OCI-LY3 (cell line): ENCODE data around the gene PRKCE.

Source experiments
- H2AFZ ChIP-seq: fragments of 200-600, 300-600 bp; shearing (Covaris generic); 2 replicates; pipeline ENCODE4 v1.6.0; 2014; ENCODE audit warnings: antibody characterized with exemption, low read depth, low read length
- H3K27ac ChIP-seq: fragments of 200-600, 300-600 bp; sonication (generic); 2 replicates; pipeline ENCODE4 v1.5.1; 2014; ENCODE audit warnings: mild to moderate bottlenecking, low read length, moderate library complexity, mixed read lengths
- H3K27me3 ChIP-seq: fragments of 200-600, 300-600 bp; sonication (generic); 2 replicates; pipeline ENCODE4 v1.6.1; 2014; ENCODE audit warnings: low read depth, low read length, mixed read lengths
- H3K36me3 ChIP-seq: fragments of 200-600, 300-600 bp; sonication (generic); replicated peaks from 2 replicates; pipeline ENCODE3; 2014; ENCODE audit warnings: low read depth, low read length, mixed read lengths
- H3K4me1 ChIP-seq: fragments of 300-600, 200-600 bp; sonication (generic); 2 replicates; pipeline ENCODE4 v1.6.1; 2014; ENCODE audit warnings: low read length, mixed read lengths
- H3K4me2 ChIP-seq: fragments of 200-600, 300-600 bp; sonication (generic); 2 replicates; pipeline ENCODE4 v1.6.1; 2014; ENCODE audit warnings: low read length, mixed read lengths
- H3K4me3 ChIP-seq: fragments of 300-600, 200-600 bp; sonication (generic); 2 replicates; pipeline ENCODE4 v1.5.1; 2014; ENCODE audit warnings: antibody characterized with exemption, mild to moderate bottlenecking, low read length, moderate library complexity
- H3K79me2 ChIP-seq: fragments of 300-600, 200-600 bp; shearing (Covaris generic); 2 replicates; pipeline ENCODE4 v1.6.1; 2014; ENCODE audit warnings: mild to moderate bottlenecking, low read length, mixed read lengths
- H3K9ac ChIP-seq: fragments of 300-600, 200-600 bp; shearing (Covaris generic); 2 replicates; pipeline ENCODE4 v1.6.0; 2014; ENCODE audit warnings: mild to moderate bottlenecking, low read length, moderate library complexity
- H3K9me3 ChIP-seq: fragments of 200-600, 300-600 bp; shearing (Covaris generic); 2 replicates; pipeline ENCODE4 v1.6.1; 2014; ENCODE audit warnings: low read length, mixed read lengths; ENCODE audit not compliant: insufficient read depth
- H4K20me1 ChIP-seq: fragments of 200-600, 300-600 bp; sonication (generic); 2 replicates; pipeline ENCODE4 v1.6.1; 2016; ENCODE audit warnings: low read length, mixed read lengths; ENCODE audit not compliant: insufficient read depth
- CTCF ChIP-seq: fragments of 200-600, 300-600 bp; sonication (generic); IDR thresholded peaks from 2 replicates; pipeline ENCODE4 v1.5.1; 2014; ENCODE audit warnings: antibody characterized with exemption, low read length, low read depth
- EZH2phosphoT487 ChIP-seq: fragments of 200-600 bp; shearing (Covaris generic); IDR thresholded peaks from 2 replicates; pipeline ENCODE4 v1.6.1; 2018; ENCODE audit warnings: antibody characterized with exemption, mixed run types, low read depth

The PRKCE gene

GRCh38 chr2:45992741-45993475 lies 341.4 kb downstream of the PRKCE start:
- Histone ChIP-seq H3K27me3 (no peaks in the 10 kb centered on the region), H3K79me2 (no peaks in the 10 kb centered on the region), H3K27ac (no peak overlapping the region), H3K36me3 (no peaks in the 10 kb centered on the region), H2AFZ (0 out of 2 replicates have a peak overlapping the region, but pooled peaks have one; percentile 12), H3K4me1 (peaks cover 9% of the 10 kb centered on the region), H4K20me1 (no peaks in the 10 kb centered on the region), H3K4me3 (peak overlapping the region; percentile 17; the same call in 1 of the 2 replicates), H3K9me3 (no peaks in the 10 kb centered on the region), H3K4me2 (peak overlapping the region; percentile 48), H3K9ac (0 out of 2 replicates have a peak overlapping the region, but pooled peaks have one; percentile 12)
- TF ChIP-seq CTCF (no peak), EZH2phosphoT487 (no peak)

- H3K27me3 ChIP-seq, result no peaks in the 10 kb centered on the region
- H3K9me3 ChIP-seq, result no peaks in the 10 kb centered on the region
- 0 out of 2 replicates have a peak overlapping the region, but pooled peaks have one; percentile 12 for H3K9ac ChIP-seq
Observed at GRCh38 chr2:45993476-45993991, 342.1 kb downstream of the PRKCE start.

GRCh38 chr2:45994060-45994459 lies 342.6 kb downstream of the PRKCE start:
- no peaks in the 10 kb centered on the region for H4K20me1 ChIP-seq
- H3K79me2 ChIP-seq, result no peaks in the 10 kb centered on the region
- no peak overlapping the region for H3K4me2 ChIP-seq
- no peaks in the 10 kb centered on the region for H3K36me3 ChIP-seq
- TF ChIP-seq EZH2phosphoT487, result no peak
- TF ChIP-seq CTCF, result no peak
- H3K27ac ChIP-seq, result no peak overlapping the region
- no peaks in the 10 kb centered on the region for H3K9me3 ChIP-seq
- H2AFZ ChIP-seq, result no peak overlapping the region
- H3K27me3 ChIP-seq, result no peaks in the 10 kb centered on the region
- peaks cover 9% of the 10 kb centered on the region for H3K4me1 ChIP-seq
- no peak overlapping the region for H3K4me3 ChIP-seq
- no peak overlapping the region for H3K9ac ChIP-seq

More at GRCh38 chr2:45993476-45993991, 342.1 kb downstream of the PRKCE start:
- Histone ChIP-seq H3K27ac (no peak overlapping the region), H3K4me1 (peaks cover 9% of the 10 kb centered on the region), H3K79me2 (no peaks in the 10 kb centered on the region), H4K20me1 (no peaks in the 10 kb centered on the region), H3K4me3 (peak overlapping the region; percentile 17; the same call in 1 of the 2 replicates), H3K4me2 (peak overlapping the region; percentile 48), H3K36me3 (no peaks in the 10 kb centered on the region), H2AFZ (peak overlapping the region; percentile 12; the same call in 1 of the 2 replicates)
- no peak for TF ChIP-seq EZH2phosphoT487
- TF ChIP-seq CTCF, result peak; percentile 87

- no peaks in the 10 kb centered on the region for H3K4me1 ChIP-seq
- H2AFZ ChIP-seq, result no peak overlapping the region
- no peaks in the 10 kb centered on the region for H3K36me3 ChIP-seq
- H3K79me2 ChIP-seq, result no peaks in the 10 kb centered on the region
- no peak overlapping the region for H3K4me2 ChIP-seq
- no peak overlapping the region for H3K4me3 ChIP-seq
- no peaks in the 10 kb centered on the region for H4K20me1 ChIP-seq
- no peak overlapping the region for H3K27ac ChIP-seq
- no peaks in the 10 kb centered on the region for H3K9me3 ChIP-seq
- TF ChIP-seq EZH2phosphoT487 (no peak), CTCF (no peak)
- no peaks in the 10 kb centered on the region for H3K27me3 ChIP-seq
- no peak overlapping the region for H3K9ac ChIP-seq
Observed at GRCh38 chr2:46000660-46001059, 349.2 kb downstream of the PRKCE start.
